DMS79 treated with DMSO at 0.1 percent for 48 hours (cell line): ENCODE measurements around the gene PLPP4.

ENCODE experiments used
- DNase-seq: peaks from one replicate; lab custom pipeline; 2025; lab: John Stamatoyannopoulos, UW

Gene PLPP4

GRCh38 chr10:120456143-120456625 lies 843 bp upstream of the PLPP4 start:
- DNase-seq, result peak; percentile 28

GRCh38 chr10:120457431-120458172 lies 575 bp downstream of the PLPP4 start:
- DNase-seq, result no peak

- DNase-seq, result no peak
Observed at GRCh38 chr10:120458432-120458831, 1.4 kb downstream of the PLPP4 start.

GRCh38 chr10:120459185-120459584 lies 2.2 kb downstream of the PLPP4 start:
- DNase-seq, result no peak

GRCh38 chr10:120460186-120460585 lies 3.2 kb downstream of the PLPP4 start:
- DNase-seq, result no peak

- no peak for DNase-seq
Observed at GRCh38 chr10:120460776-120461175, 3.7 kb downstream of the PLPP4 start.

GRCh38 chr10:120462018-120462682 lies 5.1 kb downstream of the PLPP4 start:
- DNase-seq, result no peak

GRCh38 chr10:120465138-120465537 lies 8.1 kb downstream of the PLPP4 start:
- DNase-seq, result no peak

- DNase-seq, result no peak
Observed at GRCh38 chr10:120466006-120466405, 9.0 kb downstream of the PLPP4 start.

- no peak for DNase-seq
Observed at GRCh38 chr10:120473593-120473992, 16.6 kb downstream of the PLPP4 start.

GRCh38 chr10:120474956-120475355 lies 17.9 kb downstream of the PLPP4 start:
- no peak for DNase-seq

- no peak for DNase-seq
Observed at GRCh38 chr10:120475844-120476791, 19.1 kb downstream of the PLPP4 start.

GRCh38 chr10:120477021-120477742 lies 20.2 kb downstream of the PLPP4 start:
- DNase-seq, result no peak

GRCh38 chr10:120477743-120478141 lies 20.7 kb downstream of the PLPP4 start:
- no peak for DNase-seq

GRCh38 chr10:120478386-120478785 lies 21.4 kb downstream of the PLPP4 start:
- DNase-seq, result no peak

- DNase-seq, result no peak
Observed at GRCh38 chr10:120479506-120479905, 22.5 kb downstream of the PLPP4 start.

- DNase-seq, result no peak
Observed at GRCh38 chr10:120480065-120480600, 23.1 kb downstream of the PLPP4 start.

GRCh38 chr10:120480848-120481247 lies 23.8 kb downstream of the PLPP4 start:
- no peak for DNase-seq

- DNase-seq, result no peak
Observed at GRCh38 chr10:120483006-120483405, 26.0 kb downstream of the PLPP4 start.

GRCh38 chr10:120483651-120484301 lies 26.7 kb downstream of the PLPP4 start:
- DNase-seq, result no peak

GRCh38 chr10:120485946-120486345 lies 28.9 kb downstream of the PLPP4 start:
- DNase-seq, result no peak
